HTR-8/SVneo (cell line): ENCODE measurements around the gene IRX2.

Source experiments
- DNase-seq: peaks from one replicate; pipeline ENCODE4 v3.0.0; 2011; ENCODE audit warnings: low spot score, mixed read lengths; ENCODE audit not compliant: insufficient read length
- FAIRE-seq: peaks from 2 replicates; lab custom pipeline; 2011; peaks lifted over from hg19 to GRCh38; lab: Jason Lieb, UNC

Gene IRX2

GRCh38 chr5:2721385-2722138 lies 29.9 kb downstream of the IRX2 start:
- DNase-seq (no peak), FAIRE-seq (no peak)

GRCh38 chr5:2719332-2719731 lies 32.1 kb downstream of the IRX2 start:
- DNase-seq (no peak), FAIRE-seq (no peak)

- no peak for FAIRE-seq
- DNase-seq: no peak
Measured at GRCh38 chr5:2718115-2718514, 33.4 kb downstream of the IRX2 start.

GRCh38 chr5:2715856-2716255 lies 35.6 kb downstream of the IRX2 start:
- DNase-seq: no peak
- no peak for FAIRE-seq

GRCh38 chr5:2714805-2715204 lies 36.7 kb downstream of the IRX2 start:
- DNase-seq (no peak), FAIRE-seq (no peak)

- DNase-seq: no peak
- FAIRE-seq: no peak
Measured at GRCh38 chr5:2714026-2714425, 37.5 kb downstream of the IRX2 start.

GRCh38 chr5:2711446-2712425 lies 39.7 kb downstream of the IRX2 start:
- DNase-seq (no peak), FAIRE-seq (no peak)

GRCh38 chr5:2710910-2711309 lies 40.6 kb downstream of the IRX2 start:
- FAIRE-seq (no peak), DNase-seq (no peak)

- DNase-seq (no peak), FAIRE-seq (no peak)
Measured at GRCh38 chr5:2709976-2710689, 41.3 kb downstream of the IRX2 start.

- FAIRE-seq (no peak), DNase-seq (no peak)
Measured at GRCh38 chr5:2708751-2709150, 42.7 kb downstream of the IRX2 start.

- no peak for DNase-seq
- FAIRE-seq: no peak
Measured at GRCh38 chr5:2708132-2708531, 43.3 kb downstream of the IRX2 start.

GRCh38 chr5:2705861-2706260 lies 45.6 kb downstream of the IRX2 start:
- DNase-seq: no peak
- peak; percentile 20 for FAIRE-seq

GRCh38 chr5:2704806-2705645 lies 46.5 kb downstream of the IRX2 start:
- FAIRE-seq (no peak), DNase-seq (no peak)

GRCh38 chr5:2704111-2704510 lies 47.4 kb downstream of the IRX2 start:
- no peak for FAIRE-seq
- no peak for DNase-seq

GRCh38 chr5:2703615-2704014 lies 47.9 kb downstream of the IRX2 start:
- FAIRE-seq: no peak
- no peak for DNase-seq

GRCh38 chr5:2703041-2703440 lies 48.4 kb downstream of the IRX2 start:
- no peak for DNase-seq
- FAIRE-seq: no peak

GRCh38 chr5:2702096-2702879 lies 49.2 kb downstream of the IRX2 start:
- FAIRE-seq: no peak
- DNase-seq: no peak

GRCh38 chr5:2701592-2701991 lies 49.9 kb downstream of the IRX2 start:
- DNase-seq (no peak), FAIRE-seq (no peak)

GRCh38 chr5:2700876-2701275 lies 50.6 kb downstream of the IRX2 start:
- DNase-seq (no peak), FAIRE-seq (no peak)
